Left lung (tissue), 10 donors: ENCODE results near the gene EXOC4. TPM values are rescaled to one million over a fixed set of nuclear protein-coding genes. Genes with fewer than 3 reads are reported as not detected.

ENCODE experiments used
- ATAC-seq: fragments of 200-7000 bp; cut with Tn5 transposase; one replicate; pipeline ENCODE4 v1.9.1; 2020; ENCODE audit warnings: moderate library complexity
- DNase-seq, 4 donors: peaks; one replicate each; pipeline ENCODE4 v3.0.0-alpha.2; 2013 to 2020
- H3K27ac ChIP-seq, 2 donors: fragments of 200-600 bp; sonication (generic) in 1 of 2; one replicate each; pipeline versions ENCODE4 v1.5.0 to v1.8.0; 2020 to 2021
- H3K27me3 ChIP-seq, 2 donors: fragments of 200-600 bp; sonication (generic) in 1 of 2; one replicate each; pipeline versions ENCODE4 v1.5.0 to v1.8.0; 2020 to 2021
- H3K36me3 ChIP-seq, 2 donors: fragments of 200-600 bp; sonication (generic) in 1 of 2; one replicate each; pipeline versions ENCODE4 v1.5.0 to v1.8.0; 2020 to 2021
- H3K4me1 ChIP-seq, 2 donors: fragments of 200-600 bp; one replicate each; pipeline ENCODE4 v1.8.0; 2021
- H3K4me3 ChIP-seq, 2 donors: fragments of 200-600 bp; sonication (generic) in 1 of 2; one replicate each; pipeline versions ENCODE4 v1.5.0 to v1.8.0; 2020 to 2021; ENCODE audit warnings: mild to moderate bottlenecking in 1 of 2
- H3K9me3 ChIP-seq, 2 donors: fragments of 200-600 bp; sonication (generic) in 1 of 2; one replicate each; pipeline versions ENCODE4 v1.5.0 to v1.8.0; 2020 to 2021
- intact Hi-C, 2 donors: fragments of 100-400 bp; cut with DNase I; formaldehyde crosslinking; loops; one replicate each; pipeline versions ENCODE4 v1.11.2 to v1.14.2; 2022
- polyA plus RNA-seq, 6 donors: library from polyadenylated mRNA; unstranded; fragments of 120-200 nt; gene quantifications; one replicate each; pipeline ENCODE4 v1.2.1, GENCODE V29; 2013; ENCODE audit not compliant: insufficient read length in 6 of 6
- total RNA-seq, 2 donors: library from RNA; stranded (reverse); fragmentation: NEBNext Ultra II Directional; extraction: Animal tissue kit (Norgen Biotek cat#: 25700); gene quantifications; one replicate each; pipeline ENCODE4 v1.2.1, GENCODE V29; 2021
- TF ChIP-seq, protein P1 (sequence below), 2 donors: fragments of 200-600 bp; sonication (generic) in 1 of 2; IDR thresholded peaks; one replicate each; pipeline versions ENCODE4 v1.5.0 to v1.8.0; 2021; ENCODE audit warnings: antibody characterized with exemption in 2 of 2
- donor health status: DM: no; HTN: yes; CAD: no.
- donor health status: DM: no; HTN: no; CAD: no.

EXOC4 gene
- total and polyA plus RNA-seq, 8 donors: 52.5 to 79.4 (median 65.9) TPM

DNA sequence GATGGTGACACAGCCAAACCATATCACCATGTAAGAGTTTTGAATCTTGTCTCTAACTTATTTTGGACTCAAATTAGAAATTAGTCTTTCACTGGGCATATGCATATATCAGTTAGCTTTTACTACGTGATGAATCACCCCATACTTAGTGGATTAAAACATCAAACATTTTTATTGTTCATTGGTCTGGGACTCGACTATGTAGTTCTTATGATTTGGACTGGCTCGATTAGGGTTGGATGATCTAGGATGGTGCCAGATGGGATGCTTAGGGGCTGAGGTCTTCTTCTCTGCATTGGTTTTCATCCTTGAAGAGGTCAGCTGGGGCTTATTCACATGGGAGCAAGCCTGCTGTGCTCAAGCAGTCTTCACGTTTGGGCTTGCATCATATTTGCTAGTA lies 264.9 kb downstream of the EXOC4 start:
- no peaks in the 10 kb centered on the region for H3K27me3 ChIP-seq
- no peaks in the 10 kb centered on the region for H3K4me1 ChIP-seq
- H3K4me3 ChIP-seq: no peak overlapping the region
- no peak for ATAC-seq
- TF ChIP-seq, protein P1, sequence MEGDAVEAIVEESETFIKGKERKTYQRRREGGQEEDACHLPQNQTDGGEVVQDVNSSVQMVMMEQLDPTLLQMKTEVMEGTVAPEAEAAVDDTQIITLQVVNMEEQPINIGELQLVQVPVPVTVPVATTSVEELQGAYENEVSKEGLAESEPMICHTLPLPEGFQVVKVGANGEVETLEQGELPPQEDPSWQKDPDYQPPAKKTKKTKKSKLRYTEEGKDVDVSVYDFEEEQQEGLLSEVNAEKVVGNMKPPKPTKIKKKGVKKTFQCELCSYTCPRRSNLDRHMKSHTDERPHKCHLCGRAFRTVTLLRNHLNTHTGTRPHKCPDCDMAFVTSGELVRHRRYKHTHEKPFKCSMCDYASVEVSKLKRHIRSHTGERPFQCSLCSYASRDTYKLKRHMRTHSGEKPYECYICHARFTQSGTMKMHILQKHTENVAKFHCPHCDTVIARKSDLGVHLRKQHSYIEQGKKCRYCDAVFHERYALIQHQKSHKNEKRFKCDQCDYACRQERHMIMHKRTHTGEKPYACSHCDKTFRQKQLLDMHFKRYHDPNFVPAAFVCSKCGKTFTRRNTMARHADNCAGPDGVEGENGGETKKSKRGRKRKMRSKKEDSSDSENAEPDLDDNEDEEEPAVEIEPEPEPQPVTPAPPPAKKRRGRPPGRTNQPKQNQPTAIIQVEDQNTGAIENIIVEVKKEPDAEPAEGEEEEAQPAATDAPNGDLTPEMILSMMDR (IDR thresholded peaks at IDR 0.05): no peak
- DNase-seq: no peak
- intact Hi-C loops: no loop called here
- no peaks in the 10 kb centered on the region for H3K9me3 ChIP-seq
- H3K36me3 ChIP-seq: no peaks in the 10 kb centered on the region
- H3K27ac ChIP-seq: no peak overlapping the region

DNA sequence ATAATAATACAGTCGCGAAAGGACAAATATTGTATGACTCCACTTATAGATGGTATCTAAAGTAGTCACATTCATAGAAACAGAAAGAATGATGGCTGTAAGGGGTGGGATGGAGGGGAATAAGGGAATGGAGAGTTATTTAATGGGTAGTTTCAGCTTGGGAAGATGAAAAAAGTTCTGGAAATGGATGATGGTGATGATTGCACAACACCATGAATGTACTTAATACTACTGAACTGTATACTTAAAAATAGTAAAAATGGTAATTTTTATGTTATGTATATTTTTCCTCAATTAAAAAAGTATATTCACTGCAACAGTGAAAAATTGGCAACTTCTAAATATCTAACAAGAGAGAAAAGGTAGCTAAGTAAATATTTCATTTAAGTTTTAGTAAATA lies 265.8 kb downstream of the EXOC4 start:
- no peak for ATAC-seq
- Histone ChIP-seq H3K4me1 (no peaks in the 10 kb centered on the region), H3K9me3 (no peaks in the 10 kb centered on the region), H3K27ac (no peak overlapping the region), H3K27me3 (no peaks in the 10 kb centered on the region), H3K4me3 (no peak overlapping the region), H3K36me3 (no peaks in the 10 kb centered on the region)
- TF ChIP-seq, protein P1 (IDR thresholded peaks at IDR 0.05): no peak
- intact Hi-C loops: no loop called here
- no peak for DNase-seq

DNA sequence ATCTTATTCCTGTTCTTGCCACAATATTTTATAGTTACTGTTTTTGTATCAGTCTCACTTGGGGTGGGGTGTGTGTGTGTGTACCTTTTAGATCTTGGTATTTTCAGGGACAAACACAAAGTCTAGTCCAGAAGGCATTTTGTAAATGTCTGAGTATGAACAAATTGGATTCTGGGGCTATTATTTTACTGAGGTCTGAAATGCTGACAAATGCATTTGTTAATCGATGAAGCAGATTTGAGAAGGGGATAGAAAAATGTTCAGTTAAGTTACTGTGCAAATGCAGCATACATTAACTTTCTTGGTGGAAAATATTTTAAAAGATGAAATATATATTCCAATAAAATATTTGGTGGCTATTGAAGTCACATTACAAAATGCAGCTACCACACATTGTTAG lies 267.4 kb downstream of the EXOC4 start:
- no peak for ATAC-seq
- intact Hi-C loops: no loop called here
- TF ChIP-seq, protein P1 (IDR thresholded peaks at IDR 0.05): no peak

DNA sequence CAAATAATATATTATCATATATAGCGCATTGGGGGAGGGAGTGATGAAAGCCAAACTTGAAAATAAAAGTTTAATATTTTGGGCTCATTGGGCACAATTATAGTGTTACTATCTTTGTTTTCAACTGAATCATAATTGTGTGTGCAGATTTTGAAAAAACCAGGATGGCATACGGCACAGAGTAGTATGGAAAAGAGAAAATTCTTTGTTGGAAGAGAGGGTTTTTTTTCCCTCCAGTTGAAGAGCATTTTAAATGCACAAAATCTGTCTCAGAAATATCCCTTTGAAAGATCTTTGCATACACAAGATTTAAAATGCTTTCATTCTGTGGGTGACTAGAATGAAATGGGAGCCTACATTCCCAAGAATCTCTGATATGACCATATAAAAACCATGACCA lies 269.6 kb downstream of the EXOC4 start:
- intact Hi-C loops: no loop called here
- Histone ChIP-seq H3K27me3 (no peaks in the 10 kb centered on the region), H3K4me1 (no peaks in the 10 kb centered on the region), H3K4me3 (no peak overlapping the region), H3K27ac (no peak overlapping the region), H3K9me3 (no peaks in the 10 kb centered on the region), H3K36me3 (no peaks in the 10 kb centered on the region)
- TF ChIP-seq, protein P1 (IDR thresholded peaks at IDR 0.05): no peak
- DNase-seq (no peak), ATAC-seq (no peak)

More for the DNA sequence above, 267.4 kb downstream of the EXOC4 start:
- Histone ChIP-seq H3K4me1 (no peaks in the 10 kb centered on the region), H3K27ac (no peak overlapping the region), H3K27me3 (no peaks in the 10 kb centered on the region), H3K9me3 (no peaks in the 10 kb centered on the region), H3K36me3 (no peaks in the 10 kb centered on the region), H3K4me3 (no peak overlapping the region)
- no peak for DNase-seq

DNA sequence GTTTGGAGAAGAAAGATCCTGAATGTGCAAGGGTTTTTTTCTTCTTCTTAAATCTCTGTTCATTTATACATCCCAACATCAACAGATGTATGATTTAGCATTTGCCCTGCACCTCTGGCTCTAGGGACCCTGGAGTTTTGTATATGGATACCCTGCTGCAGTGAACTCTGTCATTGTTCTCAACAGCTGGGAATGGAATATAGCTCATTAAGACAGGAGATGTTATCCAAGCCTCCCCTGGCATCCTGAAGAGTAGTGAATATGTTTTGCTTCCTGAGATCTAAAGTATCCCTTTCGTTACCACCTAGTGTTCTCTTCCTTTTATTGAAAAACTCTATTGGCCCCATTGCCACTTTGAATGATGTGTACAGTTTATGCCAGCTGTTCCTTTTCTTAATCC lies 275.9 kb downstream of the EXOC4 start:
- TF ChIP-seq, protein P1 (IDR thresholded peaks at IDR 0.05): no peak
- ATAC-seq (no peak), DNase-seq (no peak)
- no peaks in the 10 kb centered on the region for H3K4me1 ChIP-seq
- no peak overlapping the region for H3K27ac ChIP-seq
- no peaks in the 10 kb centered on the region for H3K27me3 ChIP-seq
- no peaks in the 10 kb centered on the region for H3K9me3 ChIP-seq
- H3K36me3 ChIP-seq: no peaks in the 10 kb centered on the region
- intact Hi-C loops: no loop called here
- no peak overlapping the region for H3K4me3 ChIP-seq
